Panc1 (cell line): ENCODE results near the gene LY9.

Experiments used
- CTCF ChIP-seq: fragments of 450-650 bp; IDR thresholded peaks from 2 replicates; pipeline ENCODE4 v1.5.1; 2017; ENCODE audit warnings: mild to moderate bottlenecking
- POLR2AphosphoS5 ChIP-seq: IDR thresholded peaks from 2 replicates; pipeline ENCODE4 v1.6.1; 2012; ENCODE audit warnings: mild to moderate bottlenecking, low read depth, low read length, moderate library complexity
- REST ChIP-seq, 2 experiments: IDR thresholded peaks; 2 replicates each; pipeline ENCODE4 v1.6.1; 2011 to 2012; ENCODE audit warnings: low read depth in 2 of 2, control low read depth in 1 of 2, low read length in 1 of 2, mild to moderate bottlenecking in 1 of 2, moderate library complexity in 1 of 2; ENCODE audit not compliant: insufficient read depth in 1 of 2
- TCF7L2 ChIP-seq: IDR thresholded peaks from 2 replicates; pipeline ENCODE4 v1.6.1; 2011; ENCODE audit warnings: mild to moderate bottlenecking, low read depth, low read length, inconsistent platforms

- TF ChIP-seq REST (IDR thresholded peaks at IDR 0.05; ENCODE audit: insufficient read depth in 1 of 2, low read depth in 2 of 2, low read length in 1 of 2) (no peak), CTCF (no peak), POLR2AphosphoS5 (no peak), TCF7L2 (no peak)
These were observed 59.4 kb downstream of the LY9 start for GRCh38 chr1:160855181-160855981.
